Skeletal muscle satellite cell (primary cell): ENCODE results near the gene FHOD3.
A peak's percentile ranks its signal among the peaks of the same experiment; 100 is the strongest.

Experiments
- H3K27me3 ChIP-seq: 2 replicates; pipeline ENCODE4 v1.7.0; 2013; ENCODE audit warnings: low read length; ENCODE audit not compliant: control insufficient read depth, insufficient read depth
- H3K36me3 ChIP-seq: 2 replicates; pipeline ENCODE4 v1.7.0; 2013; ENCODE audit warnings: mild to moderate bottlenecking, control low read depth, low read length; ENCODE audit not compliant: insufficient read depth
- H3K4me1 ChIP-seq: 2 replicates; pipeline ENCODE4 v1.7.0; 2013; ENCODE audit warnings: low read length; ENCODE audit not compliant: control insufficient read depth, insufficient read depth
- H3K4me2 ChIP-seq: 2 replicates; pipeline ENCODE4 v1.7.0; 2013; ENCODE audit warnings: mild to moderate bottlenecking, low read length
- H3K4me3 ChIP-seq: 2 replicates; pipeline ENCODE4 v1.7.0; 2013; ENCODE audit warnings: low read length
- H3K9ac ChIP-seq: 2 replicates; pipeline ENCODE4 v1.7.0; 2013; ENCODE audit warnings: mild to moderate bottlenecking, low read depth, low read length, moderate library complexity
- H3K9me3 ChIP-seq: replicated peaks from 2 replicates; pipeline ENCODE4 v1.7.0; 2013; ENCODE audit warnings: mild to moderate bottlenecking, control low read depth, low read length

Gene FHOD3

GRCh38 chr18:36620788-36621187 is 323.3 kb downstream of the FHOD3 start:
- Histone ChIP-seq H3K27me3 (no peaks in the 10 kb centered on the region), H3K9ac (no peak overlapping the region), H3K36me3 (no peaks in the 10 kb centered on the region), H3K4me1 (peaks cover 13% of the 10 kb centered on the region), H3K4me2 (no peak overlapping the region), H3K4me3 (no peak overlapping the region), H3K9me3 (no peaks in the 10 kb centered on the region)

- Histone ChIP-seq H3K4me3 (no peak overlapping the region), H3K4me2 (no peak overlapping the region), H3K9me3 (no peaks in the 10 kb centered on the region), H3K36me3 (no peaks in the 10 kb centered on the region), H3K27me3 (no peaks in the 10 kb centered on the region), H3K9ac (no peak overlapping the region), H3K4me1 (peaks cover 7% of the 10 kb centered on the region)
These were observed 325.1 kb downstream of the FHOD3 start for GRCh38 chr18:36622610-36623009.

GRCh38 chr18:36623091-36623490 is 325.6 kb downstream of the FHOD3 start:
- Histone ChIP-seq H3K9ac (no peak overlapping the region), H3K36me3 (no peaks in the 10 kb centered on the region), H3K27me3 (no peaks in the 10 kb centered on the region), H3K4me1 (peaks cover 6% of the 10 kb centered on the region), H3K4me2 (no peak overlapping the region), H3K4me3 (no peak overlapping the region), H3K9me3 (no peaks in the 10 kb centered on the region)

- Histone ChIP-seq H3K9me3 (no peaks in the 10 kb centered on the region), H3K4me2 (no peak overlapping the region), H3K9ac (no peak overlapping the region), H3K27me3 (no peaks in the 10 kb centered on the region), H3K4me1 (peaks cover 9% of the 10 kb centered on the region), H3K36me3 (no peaks in the 10 kb centered on the region), H3K4me3 (no peak overlapping the region)
These were observed 326.2 kb downstream of the FHOD3 start for GRCh38 chr18:36623681-36624190.

DNA sequence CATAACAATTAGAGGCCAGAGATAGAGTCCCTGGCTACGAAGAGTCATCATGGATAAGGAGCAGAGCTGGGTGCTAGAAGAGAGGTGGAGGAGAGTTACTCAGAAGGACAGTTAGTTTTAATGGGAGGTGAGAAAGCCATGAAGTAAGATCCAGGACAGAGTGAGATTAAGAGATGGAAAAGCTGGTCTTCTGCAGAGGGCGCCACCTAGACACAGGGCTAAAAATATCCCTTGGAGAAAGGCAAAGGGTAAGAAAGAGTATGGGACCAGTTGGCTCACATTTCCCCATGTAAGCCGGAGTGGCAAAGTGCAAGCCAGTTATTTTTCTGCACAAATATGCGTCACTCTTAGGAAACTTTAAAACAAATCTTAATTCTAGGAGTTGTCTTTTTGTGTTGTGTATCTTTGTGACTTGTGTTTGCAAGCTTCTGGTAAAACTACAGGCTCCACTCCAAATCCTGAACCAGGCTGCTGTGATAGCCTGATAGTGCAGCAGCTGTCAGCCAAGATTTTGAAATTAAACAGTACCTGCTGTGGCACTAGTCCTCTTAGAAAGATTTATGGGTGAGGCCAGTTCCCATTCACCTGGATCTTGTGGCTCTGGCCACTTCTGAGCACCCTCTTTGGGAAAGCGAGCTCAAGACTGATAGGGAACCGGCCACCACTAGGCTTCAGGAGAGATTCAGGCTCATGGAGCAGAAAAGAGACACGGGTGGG is 327.1 kb downstream of the FHOD3 start:
- H3K4me2 ChIP-seq, result no peak overlapping the region
- no peaks in the 10 kb centered on the region for H3K27me3 ChIP-seq
- no peak overlapping the region for H3K9ac ChIP-seq
- H3K9me3 ChIP-seq, result no peaks in the 10 kb centered on the region
- no peak overlapping the region for H3K4me3 ChIP-seq
- peaks cover 12% of the 10 kb centered on the region for H3K4me1 ChIP-seq
- H3K36me3 ChIP-seq, result no peaks in the 10 kb centered on the region

DNA sequence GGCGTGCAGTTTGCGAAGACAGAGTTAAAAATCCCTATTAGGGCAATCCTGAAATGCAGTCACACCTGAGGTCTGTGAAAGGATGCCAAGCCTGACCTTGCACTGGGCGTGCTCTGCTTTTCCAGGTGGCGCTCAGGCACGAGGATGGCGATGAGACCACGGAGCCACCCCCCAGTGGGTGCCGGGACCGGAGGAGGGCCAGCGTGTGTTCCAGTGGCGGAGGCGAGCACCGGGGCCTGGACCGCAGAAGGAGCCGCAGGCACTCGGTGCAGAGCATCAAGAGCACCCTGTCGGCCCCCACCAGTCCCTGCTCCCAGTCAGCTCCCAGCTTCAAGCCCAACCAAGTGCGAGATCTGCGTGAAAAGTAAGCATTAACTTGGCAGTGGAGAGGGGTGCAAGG is 327.9 kb downstream of the FHOD3 start:
- no peak overlapping the region for H3K4me3 ChIP-seq
- peaks cover 12% of the 10 kb centered on the region for H3K4me1 ChIP-seq
- H3K27me3 ChIP-seq, result no peaks in the 10 kb centered on the region
- no peak overlapping the region for H3K9ac ChIP-seq
- no peak overlapping the region for H3K4me2 ChIP-seq
- no peaks in the 10 kb centered on the region for H3K36me3 ChIP-seq
- no peaks in the 10 kb centered on the region for H3K9me3 ChIP-seq

GRCh38 chr18:36627637-36628036 is 330.1 kb downstream of the FHOD3 start:
- Histone ChIP-seq H3K4me3 (no peak overlapping the region), H3K9ac (no peak overlapping the region), H3K9me3 (no peaks in the 10 kb centered on the region), H3K36me3 (no peaks in the 10 kb centered on the region), H3K4me1 (peaks cover 12% of the 10 kb centered on the region), H3K4me2 (no peak overlapping the region), H3K27me3 (no peaks in the 10 kb centered on the region)

DNA sequence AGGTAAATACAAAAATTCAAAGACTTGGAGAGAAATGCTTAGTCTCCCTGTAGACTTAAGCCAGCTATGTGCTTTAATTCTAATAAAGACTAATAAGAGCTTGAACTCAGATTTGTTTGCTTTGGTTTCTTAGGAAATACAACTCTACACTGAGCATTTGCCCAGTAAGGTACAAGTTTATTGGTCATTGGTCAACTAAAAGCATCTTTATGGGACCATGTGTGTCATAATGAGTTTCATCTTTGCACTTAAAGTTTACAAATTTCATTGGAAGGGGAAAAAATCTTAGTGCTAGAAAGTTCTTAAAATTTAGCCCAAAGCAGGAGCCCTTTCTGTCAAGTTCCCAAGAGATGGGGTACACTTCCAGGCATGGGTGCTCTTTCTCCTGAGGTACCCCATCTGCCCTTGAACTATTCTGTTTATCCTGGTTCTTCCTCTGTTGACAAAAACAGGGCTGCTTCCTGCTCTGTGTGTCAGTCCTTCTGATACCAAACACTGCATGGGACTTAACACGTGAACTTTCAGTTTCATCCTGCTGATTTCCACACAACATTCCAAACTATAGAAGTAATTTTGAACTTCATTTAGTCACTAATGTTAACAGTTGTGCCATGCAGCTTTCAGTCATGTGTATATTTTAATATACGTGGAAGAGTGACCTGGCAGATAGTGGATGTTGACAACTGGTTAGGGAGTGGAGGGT is 331.1 kb downstream of the FHOD3 start:
- peak overlapping the region; percentile 27 for H3K4me2 ChIP-seq
- H3K36me3 ChIP-seq, result no peaks in the 10 kb centered on the region

GRCh38 chr18:36629138-36629530 is 331.6 kb downstream of the FHOD3 start:
- Histone ChIP-seq H3K4me3 (no peak overlapping the region), H3K36me3 (no peaks in the 10 kb centered on the region), H3K27me3 (no peaks in the 10 kb centered on the region), H3K9me3 (no peaks in the 10 kb centered on the region), H3K9ac (no peak overlapping the region), H3K4me1 (peaks cover 10% of the 10 kb centered on the region), H3K4me2 (peak overlapping the region; percentile 27)

More for the DNA sequence above, 331.1 kb downstream of the FHOD3 start:
- H3K9me3 ChIP-seq, result no peaks in the 10 kb centered on the region
- no peaks in the 10 kb centered on the region for H3K27me3 ChIP-seq
- no peak overlapping the region for H3K9ac ChIP-seq
- H3K4me1 ChIP-seq, result peaks cover 12% of the 10 kb centered on the region
- H3K4me3 ChIP-seq, result no peak overlapping the region

GRCh38 chr18:36629836-36630235 is 332.3 kb downstream of the FHOD3 start:
- Histone ChIP-seq H3K4me3 (no peak overlapping the region), H3K36me3 (no peaks in the 10 kb centered on the region), H3K9ac (no peak overlapping the region)

DNA sequence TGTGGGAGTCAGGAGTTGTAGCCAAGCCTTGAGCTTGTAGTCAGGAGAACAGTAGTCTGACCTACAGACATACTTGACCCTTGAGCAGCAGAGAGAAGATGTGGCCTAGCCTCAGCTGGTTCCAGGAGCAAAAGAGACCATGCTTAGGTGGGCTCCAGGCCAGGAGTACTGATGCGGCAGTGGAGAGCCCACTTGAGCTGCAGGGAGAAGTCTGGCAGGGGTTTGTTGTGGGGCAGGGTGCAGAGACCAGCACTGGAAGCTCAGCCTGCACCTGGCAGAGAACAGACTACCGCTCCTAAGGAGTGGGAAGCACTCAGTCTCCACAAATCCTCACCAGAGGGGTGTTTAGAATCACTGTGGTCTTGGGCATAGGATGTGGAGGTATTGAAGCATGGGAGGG is 333.4 kb downstream of the FHOD3 start:
- no peak overlapping the region for H3K4me2 ChIP-seq
- no peak overlapping the region for H3K4me3 ChIP-seq
- H3K36me3 ChIP-seq, result no peaks in the 10 kb centered on the region
- H3K9ac ChIP-seq, result no peak overlapping the region
- peaks cover 13% of the 10 kb centered on the region for H3K4me1 ChIP-seq
- H3K9me3 ChIP-seq, result no peaks in the 10 kb centered on the region
- H3K27me3 ChIP-seq, result no peaks in the 10 kb centered on the region

More at GRCh38 chr18:36629836-36630235, 332.3 kb downstream of the FHOD3 start:
- H3K4me2 ChIP-seq, result no peak overlapping the region
- peaks cover 13% of the 10 kb centered on the region for H3K4me1 ChIP-seq
- no peaks in the 10 kb centered on the region for H3K27me3 ChIP-seq
- H3K9me3 ChIP-seq, result no peaks in the 10 kb centered on the region
